Measurements from ENCODE around the gene HEXIM1.

GRCh38 chr17:45197108-45197507 lies 48.8 kb downstream of the HEXIM1 start:
- TF ChIP-seq POLR2AphosphoS5 (IDR thresholded peaks at IDR 0.05; ENCODE audit: borderline replicate concordance, low read depth, low read length) (no peak), EZH2 (IDR thresholded peaks at IDR 0.05) (no peak), FOXP2 (optimal IDR thresholded peaks at IDR 0.05; ENCODE audit: control extremely low read depth, extremely low read length, insufficient read depth) (no peak)
